Stimulated activated CD8-positive, alpha-beta memory T cell treated with anti-CD3 and anti-CD28 coated beads, Interleukin-15, amount 100 ng/mL, for 48 hours (primary cell): ENCODE results near the gene PRRG2.
A peak's percentile ranks its signal among the peaks of the same experiment; 100 is the strongest.

Experiments
- DNase-seq, 2 donors: peaks; one replicate each; pipeline ENCODE4 v3.0.0-alpha.2; 2020; ENCODE audit warnings: low read depth in 2 of 2

The PRRG2 gene

GRCh38 chr19:49589502-49589905 lies 8.4 kb downstream of the PRRG2 start:
- DNase-seq = no peak

GRCh38 chr19:49590071-49590970 lies 9.2 kb downstream of the PRRG2 start:
- peak; percentile 91 to 93 for DNase-seq

GRCh38 chr19:49590971-49591730 lies 10.0 kb downstream of the PRRG2 start, which contains the start of gene PRR12:
Gene PRR12 (plus strand): TSS chr19:49591182. CDS start chr19:49591655, 473 bp downstream.
- DNase-seq = peak in 1 of 2 donors; percentile 63

- no peak for DNase-seq
Observed at GRCh38 chr19:49591731-49592485, 10.8 kb downstream of the PRRG2 start.

- no peak for DNase-seq
Observed at GRCh38 chr19:49592486-49593232, 11.5 kb downstream of the PRRG2 start.

GRCh38 chr19:49593233-49594113 lies 12.4 kb downstream of the PRRG2 start:
- peak; percentile 90 to 92 for DNase-seq

- no peak for DNase-seq
Observed at GRCh38 chr19:49594157-49594992, 13.3 kb downstream of the PRRG2 start.

GRCh38 chr19:49594993-49595818 lies 14.1 kb downstream of the PRRG2 start:
- no peak for DNase-seq

- DNase-seq = no peak
Observed at GRCh38 chr19:49595819-49596404, 14.8 kb downstream of the PRRG2 start.

- DNase-seq = no peak
Observed at GRCh38 chr19:49596407-49596806, 15.3 kb downstream of the PRRG2 start.

- DNase-seq = no peak
Observed at GRCh38 chr19:49596954-49597702, 16.0 kb downstream of the PRRG2 start.

GRCh38 chr19:49597703-49597974 lies 16.5 kb downstream of the PRRG2 start:
- no peak for DNase-seq

GRCh38 chr19:49599378-49600295 lies 18.5 kb downstream of the PRRG2 start:
- DNase-seq = no peak

- no peak for DNase-seq
Observed at GRCh38 chr19:49601482-49602038, 20.4 kb downstream of the PRRG2 start.

- no peak for DNase-seq
Observed at GRCh38 chr19:49602806-49603205, 21.7 kb downstream of the PRRG2 start.

GRCh38 chr19:49605605-49606004 lies 24.5 kb downstream of the PRRG2 start:
- DNase-seq = no peak
